Suppressor macrophage treated with lipopolysaccharide for 4 hours (primary cell): ENCODE results near the gene KRTAP2-2.
"Not testable (repeated sequence)": the region's sequence is repeated elsewhere in the genome, so short reads cannot be mapped to it uniquely, and the experiment has no call there.

ENCODE experiments used
- DNase-seq: peaks from one replicate; pipeline ENCODE4 v3.0.0-alpha.2; 2020

The KRTAP2-2 gene

GRCh38 chr17:41064301-41064700, 9.3 kb upstream of the KRTAP2-2 start:
- DNase-seq: no peak

GRCh38 chr17:41063449-41063848, 8.4 kb upstream of the KRTAP2-2 start:
- no peak for DNase-seq

GRCh38 chr17:41061964-41062363, 6.9 kb upstream of the KRTAP2-2 start:
- no peak for DNase-seq

- DNase-seq: no peak
These were observed 5.1 kb upstream of the KRTAP2-2 start, which contains the start of gene KRTAP2-3 for GRCh38 chr17:41060052-41060604. Gene KRTAP2-3, minus strand, starts transcription at chr17:41060114. Its CDS starts 64 bp downstream, at chr17:41060050.

- DNase-seq: not testable (repeated sequence)
These were observed 4.4 kb upstream of the KRTAP2-2 start for GRCh38 chr17:41059276-41060051.

- DNase-seq: no peak
These were observed 3.7 kb upstream of the KRTAP2-2 start for GRCh38 chr17:41058741-41059140.

GRCh38 chr17:41057547-41057946, 2.5 kb upstream of the KRTAP2-2 start:
- no peak for DNase-seq

GRCh38 chr17:41054556-41054955, 474 bp downstream of the KRTAP2-2 start:
- not testable (repeated sequence) for DNase-seq

GRCh38 chr17:41054025-41054424, 1.0 kb downstream of the KRTAP2-2 start:
- no peak for DNase-seq

- no peak for DNase-seq
These were observed 2.5 kb downstream of the KRTAP2-2 start for GRCh38 chr17:41052566-41052965.

GRCh38 chr17:41049110-41049509, 5.9 kb downstream of the KRTAP2-2 start:
- DNase-seq: no peak

- DNase-seq: no peak
These were observed 6.6 kb downstream of the KRTAP2-2 start for GRCh38 chr17:41048441-41048840.

GRCh38 chr17:41046735-41047465, 8.1 kb downstream of the KRTAP2-2 start, which contains the start of gene KRTAP2-1:
Gene KRTAP2-1, minus strand, starts transcription at chr17:41047316. Its CDS starts 49 bp downstream, at chr17:41047267.
- DNase-seq: not testable (repeated sequence)

- no peak for DNase-seq
These were observed 12.1 kb downstream of the KRTAP2-2 start for GRCh38 chr17:41042953-41043352.

GRCh38 chr17:41040783-41041571, 14.1 kb downstream of the KRTAP2-2 start, which contains the start of gene KRTAP1-1:
Gene KRTAP1-1, minus strand, starts transcription at chr17:41041450. Its CDS starts 53 bp downstream, at chr17:41041397.
- not testable (repeated sequence) for DNase-seq

GRCh38 chr17:41037853-41038350, 17.1 kb downstream of the KRTAP2-2 start:
- DNase-seq: no peak

GRCh38 chr17:41034346-41034935, 20.6 kb downstream of the KRTAP2-2 start, which contains the start of gene KRTAP1-3:
Gene KRTAP1-3, minus strand, starts transcription at chr17:41034874. Its CDS starts 53 bp downstream, at chr17:41034821.
- not testable (repeated sequence) for DNase-seq

GRCh38 chr17:41029633-41030245, 25.3 kb downstream of the KRTAP2-2 start, which contains the start of gene KRTAP1-4:
Gene KRTAP1-4, minus strand, starts transcription at chr17:41030195. Its CDS starts 117 bp downstream, at chr17:41030078.
- no peak for DNase-seq

- DNase-seq: no peak
These were observed 28.1 kb downstream of the KRTAP2-2 start, which contains the start of gene KRTAP1-5 for GRCh38 chr17:41026715-41027471. Gene KRTAP1-5, minus strand, starts transcription at chr17:41027208. Its CDS starts 53 bp downstream, at chr17:41027155.

- no peak for DNase-seq
These were observed 30.3 kb downstream of the KRTAP2-2 start for GRCh38 chr17:41024697-41025096.
